WERI-Rb-1 (cell line): ENCODE data around the gene IL23R.

Experiments
- DNase-seq: peaks from one replicate; pipeline ENCODE4 v3.0.0-alpha.2; 2020
- H3K27ac ChIP-seq: fragments of 250-450 bp; sonication (Bioruptor Pico); 2 replicates; pipeline ENCODE4 v1.5.1; 2020; ENCODE audit warnings: mild to moderate bottlenecking, moderate library complexity
- H3K27me3 ChIP-seq: fragments of 250-450 bp; sonication (Bioruptor Pico); 2 replicates; pipeline ENCODE4 v1.5.1; 2021; ENCODE audit warnings: mild to moderate bottlenecking, low read depth, moderate library complexity; ENCODE audit not compliant: insufficient read depth, severe bottlenecking
- H3K36me3 ChIP-seq: fragments of 250-450 bp; sonication (Bioruptor Pico); 2 replicates; pipeline ENCODE4 v1.5.1; 2020; ENCODE audit warnings: mild to moderate bottlenecking, moderate library complexity
- H3K4me3 ChIP-seq: 2 replicates; pipeline ENCODE4 v1.5.1; 2011; ENCODE audit warnings: low read depth, mild to moderate bottlenecking, control low read depth, low read length
- H3K9me3 ChIP-seq: fragments of 250-450 bp; sonication (Bioruptor Pico); 2 replicates; pipeline ENCODE4 v1.5.1; 2021; ENCODE audit warnings: mild to moderate bottlenecking, moderate library complexity; ENCODE audit not compliant: severe bottlenecking
- CTCF ChIP-seq: IDR thresholded peaks from 2 replicates; pipeline ENCODE4 v1.5.1; 2011; ENCODE audit warnings: low read depth, mild to moderate bottlenecking, control low read depth, inconsistent platforms, low read length

Gene IL23R

GRCh38 chr1:67174716-67175284, 8.5 kb downstream of the IL23R start:
- no peak overlapping the region for H3K4me3 ChIP-seq
- H3K9me3 ChIP-seq: no peaks in the 10 kb centered on the region
- no peaks in the 10 kb centered on the region for H3K27me3 ChIP-seq
- TF ChIP-seq CTCF: no peak
- H3K27ac ChIP-seq: no peak overlapping the region
- no peak for DNase-seq
- no peaks in the 10 kb centered on the region for H3K36me3 ChIP-seq

DNA sequence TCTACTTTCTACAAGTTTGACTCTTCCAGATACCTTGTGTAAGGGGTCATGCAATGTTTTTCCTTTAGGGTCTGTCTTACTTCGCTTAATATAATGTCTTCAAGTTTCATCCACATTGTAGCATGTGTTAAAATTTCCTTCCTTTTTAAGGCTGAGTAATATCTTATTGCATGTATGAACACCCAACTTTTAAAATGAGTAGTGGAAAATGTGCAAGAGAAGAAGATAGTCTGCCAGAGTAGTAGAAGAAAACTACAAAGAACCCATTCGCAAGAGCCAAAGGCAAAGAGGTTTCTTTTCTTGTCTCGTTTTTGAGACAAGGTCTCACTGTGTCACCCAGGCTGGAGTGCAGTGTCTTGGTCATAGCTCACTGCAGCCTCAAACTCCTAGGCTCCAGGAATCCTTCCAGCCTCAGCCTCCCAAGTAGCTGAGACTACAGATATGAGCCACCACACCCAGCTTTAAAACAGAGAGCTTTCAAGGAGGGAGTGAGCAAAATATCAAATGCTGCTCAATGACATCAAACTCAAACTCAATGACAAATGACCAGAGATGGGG, 9.4 kb downstream of the IL23R start:
- Histone ChIP-seq H3K9me3 (no peaks in the 10 kb centered on the region), H3K4me3 (no peak overlapping the region), H3K27me3 (no peaks in the 10 kb centered on the region), H3K36me3 (no peaks in the 10 kb centered on the region), H3K27ac (no peak overlapping the region)
- DNase-seq: no peak
- TF ChIP-seq CTCF: no peak

- no peaks in the 10 kb centered on the region for H3K36me3 ChIP-seq
- H3K27ac ChIP-seq: no peak overlapping the region
- TF ChIP-seq CTCF: no peak
- DNase-seq: no peak
- H3K9me3 ChIP-seq: peaks cover 8% of the 10 kb centered on the region
- H3K27me3 ChIP-seq: no peaks in the 10 kb centered on the region
- no peak overlapping the region for H3K4me3 ChIP-seq
Measured at GRCh38 chr1:67184838-67185421, 18.7 kb downstream of the IL23R start.

- Histone ChIP-seq H3K9me3 (no peaks in the 10 kb centered on the region), H3K27me3 (no peaks in the 10 kb centered on the region), H3K36me3 (no peaks in the 10 kb centered on the region), H3K27ac (no peak overlapping the region), H3K4me3 (no peak overlapping the region)
- no peak for DNase-seq
- TF ChIP-seq CTCF: no peak
Measured at GRCh38 chr1:67188137-67188536, 21.9 kb downstream of the IL23R start.

- Histone ChIP-seq H3K27ac (no peak overlapping the region), H3K27me3 (no peaks in the 10 kb centered on the region), H3K36me3 (no peaks in the 10 kb centered on the region), H3K4me3 (no peak overlapping the region), H3K9me3 (no peaks in the 10 kb centered on the region)
- no peak for TF ChIP-seq CTCF
- no peak for DNase-seq
Measured at GRCh38 chr1:67189953-67190352, 23.7 kb downstream of the IL23R start.

DNA sequence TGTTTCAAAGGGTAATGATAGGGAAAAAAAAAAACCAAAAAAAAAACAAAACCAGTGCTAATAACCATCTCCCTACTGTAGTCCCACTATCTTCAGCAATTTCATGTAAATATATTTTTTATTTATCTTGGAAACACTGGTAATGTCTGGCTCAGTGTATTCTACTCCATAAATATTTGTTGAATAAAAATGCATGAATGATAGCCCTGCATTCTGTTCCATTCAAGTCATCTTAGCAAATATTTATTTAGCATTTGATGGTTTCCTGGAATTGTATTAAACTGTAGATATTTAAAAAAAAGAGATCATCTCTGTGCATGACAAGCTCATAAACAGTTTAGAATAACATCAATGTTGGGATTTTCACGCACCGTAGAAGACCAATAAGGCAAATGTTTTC, 24.2 kb downstream of the IL23R start:
- Histone ChIP-seq H3K27ac (no peak overlapping the region), H3K9me3 (no peaks in the 10 kb centered on the region), H3K36me3 (no peaks in the 10 kb centered on the region), H3K27me3 (no peaks in the 10 kb centered on the region), H3K4me3 (no peak overlapping the region)
- no peak for TF ChIP-seq CTCF
- DNase-seq: no peak
